ENCODE data around the gene GPC4.

DNA sequence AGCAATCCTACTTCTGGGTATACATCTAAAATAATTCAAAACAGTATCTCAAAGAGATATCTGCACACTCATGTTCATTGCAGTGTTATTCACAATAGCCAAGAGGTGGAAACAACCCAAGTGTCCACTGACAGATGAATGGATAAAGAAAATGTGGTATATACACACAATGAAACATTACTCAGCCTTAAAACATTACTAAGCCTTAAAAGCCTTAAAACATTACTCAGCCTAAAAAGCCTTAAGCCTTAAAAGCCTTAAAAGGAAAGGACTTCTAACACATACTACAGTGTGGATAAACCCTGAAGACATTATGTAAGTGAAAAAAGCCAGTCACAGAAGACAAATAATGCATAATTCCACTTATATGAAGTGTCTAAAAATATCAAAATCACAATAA, 156.8 kb downstream of the GPC4 start:
- TF ChIP-seq CTCF (IDR thresholded peaks at IDR 0.05): no peak
- no peak for TF ChIP-seq SIN3A (IDR thresholded peaks at IDR 0.05; ENCODE audit: borderline replicate concordance, insufficient read depth, low read depth, low read length)
- no peak for TF ChIP-seq POLR2AphosphoS5 (IDR thresholded peaks at IDR 0.05; ENCODE audit: low read depth, low read length)
- TF ChIP-seq, protein P1, sequence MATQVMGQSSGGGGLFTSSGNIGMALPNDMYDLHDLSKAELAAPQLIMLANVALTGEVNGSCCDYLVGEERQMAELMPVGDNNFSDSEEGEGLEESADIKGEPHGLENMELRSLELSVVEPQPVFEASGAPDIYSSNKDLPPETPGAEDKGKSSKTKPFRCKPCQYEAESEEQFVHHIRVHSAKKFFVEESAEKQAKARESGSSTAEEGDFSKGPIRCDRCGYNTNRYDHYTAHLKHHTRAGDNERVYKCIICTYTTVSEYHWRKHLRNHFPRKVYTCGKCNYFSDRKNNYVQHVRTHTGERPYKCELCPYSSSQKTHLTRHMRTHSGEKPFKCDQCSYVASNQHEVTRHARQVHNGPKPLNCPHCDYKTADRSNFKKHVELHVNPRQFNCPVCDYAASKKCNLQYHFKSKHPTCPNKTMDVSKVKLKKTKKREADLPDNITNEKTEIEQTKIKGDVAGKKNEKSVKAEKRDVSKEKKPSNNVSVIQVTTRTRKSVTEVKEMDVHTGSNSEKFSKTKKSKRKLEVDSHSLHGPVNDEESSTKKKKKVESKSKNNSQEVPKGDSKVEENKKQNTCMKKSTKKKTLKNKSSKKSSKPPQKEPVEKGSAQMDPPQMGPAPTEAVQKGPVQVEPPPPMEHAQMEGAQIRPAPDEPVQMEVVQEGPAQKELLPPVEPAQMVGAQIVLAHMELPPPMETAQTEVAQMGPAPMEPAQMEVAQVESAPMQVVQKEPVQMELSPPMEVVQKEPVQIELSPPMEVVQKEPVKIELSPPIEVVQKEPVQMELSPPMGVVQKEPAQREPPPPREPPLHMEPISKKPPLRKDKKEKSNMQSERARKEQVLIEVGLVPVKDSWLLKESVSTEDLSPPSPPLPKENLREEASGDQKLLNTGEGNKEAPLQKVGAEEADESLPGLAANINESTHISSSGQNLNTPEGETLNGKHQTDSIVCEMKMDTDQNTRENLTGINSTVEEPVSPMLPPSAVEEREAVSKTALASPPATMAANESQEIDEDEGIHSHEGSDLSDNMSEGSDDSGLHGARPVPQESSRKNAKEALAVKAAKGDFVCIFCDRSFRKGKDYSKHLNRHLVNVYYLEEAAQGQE (IDR thresholded peaks at IDR 0.05; ENCODE audit: insufficient read depth in 1 of 2, low read depth in 2 of 2, low read length in 1 of 2): no peak
- TF ChIP-seq TCF7L2 (IDR thresholded peaks at IDR 0.05; ENCODE audit: low read depth, low read length): no peak
